ENCODE results near the gene RPA1.

Gene RPA1

DNA sequence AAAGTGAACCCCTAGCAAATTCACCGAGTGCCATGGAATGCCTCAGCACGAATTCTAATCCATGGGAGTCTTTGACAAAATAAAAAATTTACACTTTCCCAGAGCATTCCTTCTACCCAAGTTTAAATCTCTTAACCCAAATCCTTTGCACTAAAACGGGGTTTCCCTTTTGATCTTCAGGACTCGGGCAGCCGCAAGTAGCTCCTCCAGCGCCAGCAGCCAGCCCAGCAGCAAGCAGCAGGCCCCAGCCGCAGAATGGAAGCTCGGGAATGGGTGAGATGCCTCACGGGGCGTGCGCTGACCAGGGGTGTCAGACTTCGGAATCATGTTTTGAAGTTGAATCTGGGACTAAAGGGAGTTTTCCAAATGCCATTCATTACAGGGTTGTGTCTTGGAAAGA lies 42.4 kb downstream of the RPA1 start:
- TF ChIP-seq, protein P1, sequence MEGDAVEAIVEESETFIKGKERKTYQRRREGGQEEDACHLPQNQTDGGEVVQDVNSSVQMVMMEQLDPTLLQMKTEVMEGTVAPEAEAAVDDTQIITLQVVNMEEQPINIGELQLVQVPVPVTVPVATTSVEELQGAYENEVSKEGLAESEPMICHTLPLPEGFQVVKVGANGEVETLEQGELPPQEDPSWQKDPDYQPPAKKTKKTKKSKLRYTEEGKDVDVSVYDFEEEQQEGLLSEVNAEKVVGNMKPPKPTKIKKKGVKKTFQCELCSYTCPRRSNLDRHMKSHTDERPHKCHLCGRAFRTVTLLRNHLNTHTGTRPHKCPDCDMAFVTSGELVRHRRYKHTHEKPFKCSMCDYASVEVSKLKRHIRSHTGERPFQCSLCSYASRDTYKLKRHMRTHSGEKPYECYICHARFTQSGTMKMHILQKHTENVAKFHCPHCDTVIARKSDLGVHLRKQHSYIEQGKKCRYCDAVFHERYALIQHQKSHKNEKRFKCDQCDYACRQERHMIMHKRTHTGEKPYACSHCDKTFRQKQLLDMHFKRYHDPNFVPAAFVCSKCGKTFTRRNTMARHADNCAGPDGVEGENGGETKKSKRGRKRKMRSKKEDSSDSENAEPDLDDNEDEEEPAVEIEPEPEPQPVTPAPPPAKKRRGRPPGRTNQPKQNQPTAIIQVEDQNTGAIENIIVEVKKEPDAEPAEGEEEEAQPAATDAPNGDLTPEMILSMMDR (IDR thresholded peaks at IDR 0.05), result no peak

GRCh38 chr17:1872976-1873375 lies 43.2 kb downstream of the RPA1 start:
- TF ChIP-seq, protein P1 (IDR thresholded peaks at IDR 0.05), result no peak

DNA sequence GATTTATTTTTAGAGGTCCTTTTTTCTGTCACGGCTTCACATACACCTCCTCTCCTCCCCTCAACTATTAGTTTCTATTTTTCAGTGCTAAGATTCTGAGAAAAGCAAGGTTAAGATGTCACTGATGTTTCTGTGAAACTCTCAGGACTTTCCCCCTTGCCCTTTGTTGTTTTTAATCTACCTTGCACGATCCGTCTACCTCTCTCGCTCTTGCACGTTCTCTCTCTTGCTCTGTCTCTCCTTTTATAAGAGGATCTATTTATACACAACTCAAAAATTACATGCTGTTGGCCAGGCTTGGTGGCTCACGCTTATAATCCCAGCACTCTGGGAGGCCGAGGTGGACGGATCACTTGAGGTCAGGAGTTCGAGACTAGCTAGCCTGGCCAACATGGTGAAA lies 43.6 kb downstream of the RPA1 start:
- TF ChIP-seq, protein P1 (IDR thresholded peaks at IDR 0.05), result no peak

DNA sequence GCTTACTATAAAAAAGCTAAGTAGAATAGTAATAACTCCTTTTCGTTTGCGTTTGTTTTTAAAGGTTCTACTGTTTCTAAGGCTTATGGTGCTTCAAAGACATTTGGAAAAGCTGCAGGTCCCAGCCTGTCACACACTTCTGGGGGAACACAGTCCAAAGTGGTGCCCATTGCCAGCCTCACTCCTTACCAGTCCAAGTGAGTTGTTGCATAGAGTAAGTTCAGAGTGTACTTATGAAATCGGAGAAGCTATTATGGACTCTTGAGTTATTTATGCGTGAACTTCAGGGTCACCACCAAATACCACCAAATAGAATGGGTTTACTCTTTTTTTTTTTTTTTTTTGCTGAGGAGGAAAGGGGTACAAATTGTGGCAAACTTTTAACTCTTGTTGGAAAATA lies 45.8 kb downstream of the RPA1 start:
- TF ChIP-seq, protein P1 (IDR thresholded peaks at IDR 0.05), result no peak

DNA sequence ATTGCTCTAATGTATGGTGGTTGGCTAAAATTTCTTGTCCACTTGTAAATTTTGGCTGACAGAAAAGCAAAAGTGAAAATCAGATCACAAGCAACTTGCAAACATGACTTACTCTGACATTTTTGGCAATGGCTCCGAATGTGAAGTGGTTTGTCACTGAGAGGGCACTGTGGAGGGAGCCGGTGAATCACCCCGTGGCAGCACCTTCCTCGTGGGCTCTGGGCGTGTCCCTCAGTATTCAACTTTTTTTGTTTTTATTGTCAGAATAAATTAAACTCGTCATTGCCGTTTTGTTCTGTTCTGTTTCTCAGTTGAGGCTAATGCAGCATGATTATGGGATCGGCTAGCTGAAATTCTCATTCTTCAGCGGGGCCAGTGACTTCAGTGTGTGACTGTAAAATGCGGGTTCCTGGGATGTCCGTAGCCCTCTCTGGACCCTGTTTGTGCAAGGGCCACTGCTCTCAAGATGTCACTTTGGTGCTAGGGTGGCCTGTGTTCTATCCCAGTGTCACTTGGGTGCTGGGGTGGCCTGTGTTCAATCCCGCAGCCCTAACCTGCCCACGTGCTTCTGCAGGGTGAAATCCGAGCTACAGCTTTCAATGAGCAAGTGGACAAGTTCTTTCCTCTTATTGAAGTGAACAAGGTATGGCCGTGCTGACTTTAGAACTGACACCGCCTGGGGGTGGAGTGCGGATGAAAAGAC lies 48.8 kb downstream of the RPA1 start:
- TF ChIP-seq, protein P1 (IDR thresholded peaks at IDR 0.05), result no peak

DNA sequence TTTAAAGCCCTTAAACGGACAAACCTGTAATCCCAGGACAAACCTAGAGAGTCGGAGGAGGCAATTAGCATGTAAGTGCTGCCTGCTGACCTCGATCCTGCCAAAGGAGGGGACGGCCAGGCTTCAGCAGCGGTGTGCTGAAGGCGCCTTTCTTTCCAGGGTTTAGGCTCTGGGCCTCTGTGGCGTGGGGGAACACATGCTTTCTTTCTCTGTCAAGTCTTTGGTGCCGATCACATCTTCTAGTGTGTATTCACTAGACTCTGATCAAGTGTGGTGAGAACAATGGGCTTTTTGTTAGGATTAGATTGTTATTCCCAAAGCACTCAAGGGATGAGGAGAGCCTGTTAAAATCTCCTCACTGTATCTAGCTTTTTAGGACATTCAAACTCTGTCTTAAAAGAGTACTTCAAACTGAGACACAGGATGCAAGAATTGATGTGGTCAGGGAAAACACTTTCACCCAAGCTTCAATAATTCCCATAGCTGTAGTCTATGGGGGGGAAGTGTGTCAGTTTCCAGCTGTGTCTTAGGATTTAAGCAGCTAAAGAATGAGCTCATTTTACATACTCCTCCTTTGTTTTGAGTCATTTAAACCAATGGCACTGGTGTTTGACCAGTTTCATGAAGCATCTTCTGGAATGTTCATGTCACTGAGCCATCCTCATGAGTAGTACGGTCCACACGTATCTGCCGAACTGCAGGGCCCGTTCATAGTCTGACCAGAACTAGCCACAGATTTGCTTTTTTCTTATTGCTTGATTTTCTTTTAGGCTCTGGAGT lies 51.2 kb downstream of the RPA1 start:
- TF ChIP-seq, protein P1 (IDR thresholded peaks at IDR 0.05), result no peak

DNA sequence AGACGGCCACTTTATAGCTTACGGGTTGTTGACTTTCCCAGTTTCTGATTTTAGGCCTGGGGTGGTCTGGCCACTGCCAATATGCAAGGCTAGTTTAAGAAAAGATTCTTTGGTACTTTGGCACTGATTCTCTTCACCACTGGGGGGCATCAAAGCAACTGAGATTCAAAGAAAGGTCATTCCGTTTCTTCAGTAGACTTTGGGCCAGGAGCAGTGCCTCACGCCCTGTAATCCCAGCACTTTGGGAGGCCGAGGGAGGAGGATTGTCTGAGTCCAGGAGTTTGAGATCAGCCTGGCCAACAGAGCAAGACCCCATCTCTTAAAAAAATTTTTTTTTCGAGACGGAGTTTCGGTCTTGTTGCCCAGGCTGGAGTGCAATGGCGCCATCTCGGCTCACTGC lies 53.0 kb downstream of the RPA1 start:
- TF ChIP-seq, protein P1 (IDR thresholded peaks at IDR 0.05), result peak; percentile 35; the same call in 1 of the 2 replicates
